ENCODE data around the gene AGAP1. TPM values are rescaled to one million over a fixed set of nuclear protein-coding genes. Genes with fewer than 3 reads are reported as not detected.

The AGAP1 gene
- total RNA-seq, 2 experiments from 2014 or later: 1.8 to 2.0 TPM

DNA sequence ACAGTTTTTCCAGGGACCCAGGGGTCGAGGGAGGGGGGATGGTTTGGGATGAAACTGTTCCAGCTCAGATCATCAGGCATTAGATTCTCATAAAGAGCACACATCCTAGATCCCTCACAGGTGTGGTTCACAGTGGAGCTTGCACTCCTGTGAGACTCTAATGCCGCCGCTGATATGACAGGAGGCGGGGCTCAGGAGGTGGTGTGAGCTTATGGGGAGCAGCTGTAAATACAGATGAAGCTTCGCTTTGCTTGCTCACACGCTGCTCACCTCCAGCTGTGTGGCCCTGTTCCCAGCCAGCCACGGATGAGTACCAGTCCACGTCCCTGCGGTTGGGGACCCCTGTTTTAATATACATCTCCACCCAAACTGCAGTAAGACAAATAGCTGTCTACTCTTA lies 204.2 kb downstream of the AGAP1 start:
- intact Hi-C loops (cut with micrococcal nuclease): no loop called here
- ChIA-PET CTCF (no interaction called here), POLR2A (no interaction called here)
- DNase-seq: no peak
- H3K4me1 Mint-ChIP-seq (ENCODE audit: low read depth): no peaks in the 10 kb centered on the region
- H3K27me3 Mint-ChIP-seq: peaks cover 2% of the 10 kb centered on the region
- H3K9me3 Mint-ChIP-seq: no peaks in the 10 kb centered on the region
- no peak overlapping the region for H3K4me3 Mint-ChIP-seq
- H3K36me3 Mint-ChIP-seq: no peaks in the 10 kb centered on the region
- no peak overlapping the region for H3K27ac Mint-ChIP-seq

DNA sequence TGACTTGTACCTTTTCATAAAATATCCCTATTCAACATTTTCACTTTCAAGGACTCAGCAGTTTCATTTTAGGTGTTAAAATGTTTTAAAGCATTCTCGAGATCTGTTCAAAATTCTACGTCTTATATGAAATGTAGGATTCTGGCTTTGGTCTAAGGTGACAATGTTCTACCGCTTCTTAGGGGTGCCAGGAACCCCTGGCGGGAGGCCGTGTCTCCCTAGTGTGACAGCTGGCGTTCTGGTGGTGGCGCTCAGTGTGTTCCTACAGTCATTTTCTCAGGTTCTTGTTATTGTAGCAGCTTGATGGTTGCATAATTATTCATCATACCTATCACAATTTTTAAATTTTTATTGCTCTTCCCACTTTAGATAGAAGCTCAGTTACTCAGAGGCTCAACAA lies 204.6 kb downstream of the AGAP1 start:
- Mint-ChIP-seq H3K4me3 (no peak overlapping the region), H3K4me1 (ENCODE audit: low read depth) (no peaks in the 10 kb centered on the region), H3K27me3 (peaks cover 2% of the 10 kb centered on the region), H3K9me3 (no peaks in the 10 kb centered on the region), H3K36me3 (no peaks in the 10 kb centered on the region), H3K27ac (no peak overlapping the region)
- DNase-seq: no peak
- POLR2A ChIA-PET: no interaction called here
- CTCF ChIA-PET: interaction anchor here (0.7 kb wide), 1 partner anchor 105 kb away, joined by 3 read pairs; no protein-coding TSS in a partner anchor
- intact Hi-C loops (cut with micrococcal nuclease): no loop called here

- no peaks in the 10 kb centered on the region for H3K4me1 Mint-ChIP-seq (ENCODE audit: low read depth)
- ChIA-PET POLR2A (no interaction called here), CTCF (no interaction called here)
- no peak overlapping the region for H3K27ac Mint-ChIP-seq
- no peak for DNase-seq
- H3K4me3 Mint-ChIP-seq: no peak overlapping the region
- intact Hi-C loops (cut with micrococcal nuclease): no loop called here
- no peaks in the 10 kb centered on the region for H3K9me3 Mint-ChIP-seq
- H3K36me3 Mint-ChIP-seq: no peaks in the 10 kb centered on the region
- H3K27me3 Mint-ChIP-seq: peaks cover 2% of the 10 kb centered on the region
Measured at GRCh38 chr2:235699576-235699975, 205.7 kb downstream of the AGAP1 start.

DNA sequence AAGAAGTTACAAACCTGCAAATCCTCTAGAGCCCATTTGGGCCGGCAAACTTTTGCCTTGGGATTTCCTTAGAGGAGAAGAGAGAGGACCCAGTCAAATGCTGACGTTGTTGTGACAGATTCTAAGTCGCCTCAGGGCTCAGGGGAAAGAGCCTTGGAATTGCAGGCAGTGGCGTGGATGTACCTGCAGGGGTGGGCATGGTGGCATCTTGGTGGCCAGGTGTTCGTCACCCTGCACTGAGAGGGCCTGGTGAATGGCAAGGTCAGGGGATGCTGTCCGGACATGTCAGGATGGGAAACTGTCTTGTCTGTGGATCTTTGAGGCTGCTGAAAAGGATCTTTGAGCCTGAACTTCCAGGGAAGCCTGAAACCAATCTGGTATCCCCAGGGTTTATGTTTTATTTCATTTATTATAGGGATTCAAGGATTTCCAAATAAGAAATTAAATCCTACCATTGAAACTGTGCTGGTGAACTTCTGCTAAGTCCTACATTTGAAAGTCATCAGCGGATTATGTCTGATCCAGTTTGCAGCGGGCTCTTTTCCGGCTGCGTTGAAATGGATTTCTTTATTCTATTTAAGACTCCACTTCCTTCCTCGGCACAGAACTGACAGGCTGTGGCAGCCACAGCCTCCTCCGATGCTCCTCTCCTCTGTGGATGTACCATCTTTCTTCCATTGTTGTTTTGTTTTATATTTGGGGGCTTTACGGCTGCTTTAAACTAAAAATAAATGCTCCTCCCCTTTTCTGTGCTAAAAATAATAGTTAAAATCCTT lies 207.6 kb downstream of the AGAP1 start:
- ChIA-PET CTCF (no interaction called here), POLR2A (no interaction called here)
- H3K9me3 Mint-ChIP-seq: no peaks in the 10 kb centered on the region
- H3K4me1 Mint-ChIP-seq (ENCODE audit: low read depth): no peaks in the 10 kb centered on the region
- DNase-seq: no peak
- H3K36me3 Mint-ChIP-seq: no peaks in the 10 kb centered on the region
- no peak overlapping the region for H3K27ac Mint-ChIP-seq
- peaks cover 2% of the 10 kb centered on the region for H3K27me3 Mint-ChIP-seq
- intact Hi-C loops (cut with micrococcal nuclease): loop anchor here (10.0 kb wide), 1 partner anchor 1033 kb away; no protein-coding TSS in a partner anchor
- no peak overlapping the region for H3K4me3 Mint-ChIP-seq

DNA sequence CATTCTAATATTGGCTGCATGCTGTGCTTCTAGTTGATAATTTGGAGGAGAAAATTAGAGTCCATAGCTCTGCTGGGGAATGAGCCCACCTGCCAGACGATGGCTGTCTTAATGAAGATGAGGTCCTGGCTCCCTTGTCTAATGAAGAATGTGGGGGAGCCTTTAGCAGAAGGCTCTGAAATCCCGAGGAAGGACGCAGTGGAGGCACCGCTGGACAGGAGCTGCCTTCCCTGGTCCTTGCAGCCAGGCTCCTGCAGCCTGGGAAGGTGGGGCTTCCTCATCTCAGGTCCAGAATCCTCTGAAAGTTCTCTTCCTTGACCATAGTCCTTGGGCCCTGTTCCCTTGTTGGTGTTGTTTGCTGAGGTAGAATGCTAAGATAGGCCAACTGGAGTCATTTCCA lies 208.3 kb downstream of the AGAP1 start:
- H3K27me3 Mint-ChIP-seq: peaks cover 2% of the 10 kb centered on the region
- intact Hi-C loops (cut with micrococcal nuclease): loop anchor here (10.0 kb wide), 1 partner anchor 1033 kb away; no protein-coding TSS in a partner anchor
- CTCF ChIA-PET: no interaction called here
- no peaks in the 10 kb centered on the region for H3K4me1 Mint-ChIP-seq (ENCODE audit: low read depth)
- H3K4me3 Mint-ChIP-seq: no peak overlapping the region
- no peak overlapping the region for H3K27ac Mint-ChIP-seq
- no peaks in the 10 kb centered on the region for H3K36me3 Mint-ChIP-seq
- no peak for DNase-seq
- POLR2A ChIA-PET: no interaction called here
- no peaks in the 10 kb centered on the region for H3K9me3 Mint-ChIP-seq

GRCh38 chr2:235703711-235704295 lies 210.0 kb downstream of the AGAP1 start:
- H3K4me3 Mint-ChIP-seq: no peak overlapping the region
- no peak overlapping the region for H3K27ac Mint-ChIP-seq
- no peaks in the 10 kb centered on the region for H3K36me3 Mint-ChIP-seq
- ChIA-PET CTCF (no interaction called here), POLR2A (no interaction called here)
- intact Hi-C loops (cut with micrococcal nuclease): loop anchor here (10.0 kb wide), 1 partner anchor 1031 kb away; no protein-coding TSS in a partner anchor
- no peak for DNase-seq
- H3K27me3 Mint-ChIP-seq: peaks cover 2% of the 10 kb centered on the region
- no peaks in the 10 kb centered on the region for H3K9me3 Mint-ChIP-seq
- H3K4me1 Mint-ChIP-seq (ENCODE audit: low read depth): no peaks in the 10 kb centered on the region

GRCh38 chr2:235705296-235705695 lies 211.5 kb downstream of the AGAP1 start:
- H3K36me3 Mint-ChIP-seq: no peaks in the 10 kb centered on the region
- intact Hi-C loops (cut with micrococcal nuclease): loop anchor here (10.0 kb wide), 1 partner anchor 1030 kb away; no protein-coding TSS in a partner anchor
- no peak for DNase-seq
- H3K4me3 Mint-ChIP-seq: no peak overlapping the region
- no peak overlapping the region for H3K27ac Mint-ChIP-seq
- no peaks in the 10 kb centered on the region for H3K9me3 Mint-ChIP-seq
- H3K4me1 Mint-ChIP-seq (ENCODE audit: low read depth): no peaks in the 10 kb centered on the region
- H3K27me3 Mint-ChIP-seq: peaks cover 2% of the 10 kb centered on the region
- POLR2A ChIA-PET: no interaction called here
- CTCF ChIA-PET: interaction anchor here (0.6 kb wide), 1 partner anchor 1107 kb away, joined by 3 read pairs; no protein-coding TSS in a partner anchor

- CTCF ChIA-PET: no interaction called here
- Mint-ChIP-seq H3K9me3 (no peaks in the 10 kb centered on the region), H3K4me3 (no peak overlapping the region), H3K36me3 (no peaks in the 10 kb centered on the region), H3K27ac (no peak overlapping the region), H3K27me3 (peaks cover 2% of the 10 kb centered on the region), H3K4me1 (ENCODE audit: low read depth) (no peaks in the 10 kb centered on the region)
- DNase-seq: no peak
- intact Hi-C loops (cut with micrococcal nuclease): loop anchor here (10.0 kb wide), 1 partner anchor 1028 kb away; no protein-coding TSS in a partner anchor
- POLR2A ChIA-PET: no interaction called here
Measured at GRCh38 chr2:235706506-235706905, 212.7 kb downstream of the AGAP1 start.

GRCh38 chr2:235707411-235708096 lies 213.7 kb downstream of the AGAP1 start:
- POLR2A ChIA-PET: no interaction called here
- H3K27me3 Mint-ChIP-seq: no peaks in the 10 kb centered on the region
- CTCF ChIA-PET: no interaction called here

DNA sequence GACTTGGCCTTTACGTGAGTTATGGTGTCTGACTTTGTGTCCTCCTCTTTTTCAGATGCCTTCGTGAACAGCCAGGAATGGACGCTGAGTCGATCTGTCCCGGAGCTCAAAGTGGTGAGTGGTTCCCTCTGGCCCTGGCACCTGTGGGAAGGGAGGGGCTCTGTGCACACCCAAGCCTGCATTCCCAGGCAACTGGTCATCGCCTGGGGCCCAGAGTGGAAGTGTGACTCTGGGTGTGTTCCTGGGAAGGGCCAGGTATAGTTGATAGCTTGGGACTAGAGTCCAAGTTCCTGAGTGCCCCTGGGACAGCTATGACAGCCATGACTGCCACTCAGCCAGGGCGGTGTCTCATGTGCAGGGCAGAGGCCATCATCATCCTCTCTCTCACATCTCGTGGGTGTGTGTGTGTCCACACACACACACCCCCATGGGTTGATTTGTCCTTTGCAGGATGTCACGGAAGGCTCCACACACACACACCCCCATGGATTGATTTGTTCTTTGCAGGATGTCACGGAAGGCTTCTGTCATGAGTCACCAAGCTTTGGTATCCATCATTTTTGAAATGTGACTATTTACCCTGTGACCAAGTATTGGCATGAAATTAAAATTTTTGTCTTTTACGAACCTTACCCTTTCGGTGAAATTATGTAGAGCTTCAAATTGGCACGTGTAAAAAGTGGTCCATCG lies 215.4 kb downstream of the AGAP1 start:
- H3K36me3 Mint-ChIP-seq: no peaks in the 10 kb centered on the region
- intact Hi-C loops (cut with micrococcal nuclease): loop anchor here (10.0 kb wide), 1 partner anchor 1026 kb away; no protein-coding TSS in a partner anchor
- CTCF ChIA-PET: no interaction called here

More at GRCh38 chr2:235707411-235708096, 213.7 kb downstream of the AGAP1 start:
- Mint-ChIP-seq H3K36me3 (no peaks in the 10 kb centered on the region), H3K4me1 (ENCODE audit: low read depth) (no peaks in the 10 kb centered on the region), H3K9me3 (no peaks in the 10 kb centered on the region), H3K27ac (no peak overlapping the region), H3K4me3 (no peak overlapping the region)
- no peak for DNase-seq
- intact Hi-C loops (cut with micrococcal nuclease): loop anchor here (10.0 kb wide), 1 partner anchor 1027 kb away; no protein-coding TSS in a partner anchor

GRCh38 chr2:235709969-235710879 lies 216.4 kb downstream of the AGAP1 start:
- Mint-ChIP-seq H3K27ac (no peak overlapping the region), H3K4me3 (no peak overlapping the region), H3K4me1 (ENCODE audit: low read depth) (no peaks in the 10 kb centered on the region), H3K27me3 (no peaks in the 10 kb centered on the region), H3K36me3 (no peaks in the 10 kb centered on the region), H3K9me3 (no peaks in the 10 kb centered on the region)
- ChIA-PET POLR2A (no interaction called here), CTCF (no interaction called here)
- no peak for DNase-seq
- intact Hi-C loops (cut with micrococcal nuclease): loop anchor here (10.0 kb wide), 1 partner anchor 1025 kb away; no protein-coding TSS in a partner anchor

More for the DNA sequence above, 215.4 kb downstream of the AGAP1 start:
- POLR2A ChIA-PET: no interaction called here
- Mint-ChIP-seq H3K4me3 (no peak overlapping the region), H3K4me1 (ENCODE audit: low read depth) (no peaks in the 10 kb centered on the region), H3K9me3 (no peaks in the 10 kb centered on the region), H3K27ac (no peak overlapping the region), H3K27me3 (no peaks in the 10 kb centered on the region)
- DNase-seq: no peak
